Measurements from ENCODE around the gene COQ5. TPM values are rescaled to one million over a fixed set of nuclear protein-coding genes. Genes with fewer than 3 reads are reported as not detected.
"Not testable (repeated sequence)": the region's sequence is repeated elsewhere in the genome, so short reads cannot be mapped to it uniquely, and the experiment has no call there.

Gene COQ5
- total and polyA plus RNA-seq, 5 experiments from 2014 or later: 24.5 to 49.1 (median 32.8) TPM

- ATAC-seq: no peak
- POLR2A ChIA-PET: interaction anchor here (0.5 to 2.0 kb wide), 5 partner anchors 9 to 374 kb away, joined by 3 to 6 read pairs (median 3); partner anchors contain the start of genes COQ5, POP5 and SRSF9
Observed at GRCh38 chr12:120538281-120539156, 9.6 kb upstream of the COQ5 start.

GRCh38 chr12:120537856-120538220 lies 8.9 kb upstream of the COQ5 start:
- POLR2A ChIA-PET: interaction anchor here (0.9 to 2.0 kb wide), 3 partner anchors 9 to 69 kb away, joined by 3 to 6 read pairs (median 3); partner anchors contain the start of genes COQ5, POP5 and SRSF9
- peaks cover 26 to 75% (median 60%) of the 10 kb centered on the region in 4 donors for H3K4me1 Mint-ChIP-seq
- no peak for ATAC-seq

More at GRCh38 chr12:120538281-120539156, 9.6 kb upstream of the COQ5 start:
- peaks cover 0 to 51% (median 0%) of the 10 kb centered on the region in 3 donors for H3K36me3 Mint-ChIP-seq
- DNase-seq: no peak
- no peaks in the 10 kb centered on the region for H3K27me3 Mint-ChIP-seq
- H3K9me3 Mint-ChIP-seq: no peaks in the 10 kb centered on the region
- peak overlapping the region; percentile 83 to 97 (median 94) for H3K4me3 Mint-ChIP-seq
- H3K27ac Mint-ChIP-seq: peak overlapping the region; percentile 68 to 88 (median 81)
- H3K4me1 Mint-ChIP-seq: peaks cover 26 to 80% (median 61%) of the 10 kb centered on the region in 4 donors

GRCh38 chr12:120536064-120536791 lies 7.3 kb upstream of the COQ5 start:
- H3K36me3 Mint-ChIP-seq: peaks cover 0 to 28% (median 0%) of the 10 kb centered on the region in 3 donors
- peak in 6 of 10 donors; percentile 9 to 34 (median 25) for DNase-seq
- POLR2A ChIA-PET: interaction anchor here (0.9 to 1.3 kb wide), 5 partner anchors 22 to 91 kb away, joined by 3 to 4 read pairs (median 3); partner anchors contain the start of gene DYNLL1
- peak overlapping the region; percentile 91 to 97 (median 94) for H3K4me3 Mint-ChIP-seq
- ATAC-seq: peak; percentile 32 to 44
- H3K9me3 Mint-ChIP-seq: no peaks in the 10 kb centered on the region
- peak overlapping the region; percentile 29 to 97 (median 88) for H3K27ac Mint-ChIP-seq
- H3K27me3 Mint-ChIP-seq: no peaks in the 10 kb centered on the region
- H3K4me1 Mint-ChIP-seq: peaks cover 24 to 64% (median 55%) of the 10 kb centered on the region in 4 donors

More at GRCh38 chr12:120537856-120538220, 8.9 kb upstream of the COQ5 start:
- Mint-ChIP-seq H3K4me3 (peak overlapping the region; percentile 83 to 97 (median 94)), H3K27me3 (no peaks in the 10 kb centered on the region), H3K36me3 (peaks cover 0 to 44% (median 0%) of the 10 kb centered on the region in 3 donors), H3K27ac (peak overlapping the region in 9 of 10 donors; percentile 68 to 89 (median 82)), H3K9me3 (no peaks in the 10 kb centered on the region)
- DNase-seq: no peak

- H3K4me1 Mint-ChIP-seq: peaks cover 23 to 58% (median 47%) of the 10 kb centered on the region in 4 donors
- ATAC-seq: peak; percentile 62
- peak overlapping the region; percentile 91 to 97 (median 94) for H3K4me3 Mint-ChIP-seq
- no peaks in the 10 kb centered on the region for H3K27me3 Mint-ChIP-seq
- DNase-seq: peak in 7 of 10 donors; percentile 24 to 74 (median 41)
- peak overlapping the region; percentile 90 to 97 (median 95) for H3K27ac Mint-ChIP-seq
- POLR2A ChIA-PET: interaction anchor here (0.8 to 2.0 kb wide), 11 partner anchors 9 to 242 kb away, joined by 3 to 6 read pairs (median 4); partner anchors contain the start of genes COX6A1, DYNLL1, POP5 and RNU4-1
- no peaks in the 10 kb centered on the region for H3K9me3 Mint-ChIP-seq
- H3K36me3 Mint-ChIP-seq: peaks cover 0 to 17% (median 0%) of the 10 kb centered on the region in 3 donors
Observed at GRCh38 chr12:120534703-120535655, 6.0 kb upstream of the COQ5 start.

DNA sequence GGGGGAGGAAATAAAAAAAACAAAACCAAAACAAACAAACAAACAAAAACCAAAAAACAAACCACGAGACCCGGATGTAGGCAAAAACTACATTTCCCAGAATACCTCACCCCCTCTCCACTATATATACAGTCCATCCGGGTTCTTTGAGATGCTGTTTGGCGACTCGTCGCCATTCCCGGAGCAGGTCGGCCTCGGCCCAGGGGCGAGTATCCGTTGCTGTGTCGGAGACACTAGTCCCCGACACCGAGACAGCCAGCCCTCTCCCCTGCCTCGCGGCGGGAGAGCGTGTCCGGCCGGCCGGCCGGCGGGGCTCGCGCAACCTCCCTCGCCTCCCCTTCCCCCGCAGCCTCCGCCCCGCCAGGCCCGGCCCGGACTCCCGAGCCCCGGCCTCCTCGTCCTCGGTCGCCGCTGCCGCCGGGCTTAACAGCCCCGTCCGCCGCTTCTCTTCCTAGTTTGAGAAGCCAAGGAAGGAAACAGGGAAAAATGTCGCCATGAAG lies 5.3 kb upstream of the COQ5 start, which contains the start of gene RNF10:
Gene RNF10 (plus strand): TSS at position 154 of the 500 bp plus-strand sequence. CDS start 456 bp downstream, outside the sequence.
- POLR2A ChIA-PET: interaction anchor here (0.8 to 2.0 kb wide), 10 partner anchors 9 to 333 kb away, joined by 3 to 6 read pairs (median 4); partner anchors contain the start of genes COX6A1, DYNLL1, RNU4-1 and RPLP0
- DNase-seq (peak; percentile 55 to 91 (median 75)), ATAC-seq (peak; percentile 72 to 76)
- Mint-ChIP-seq H3K4me1 (peaks cover 24 to 59% (median 48%) of the 10 kb centered on the region in 4 donors), H3K4me3 (peak within 1 kb of the TSS; percentile 91 to 97 (median 94)), H3K27me3 (no peaks in the 10 kb centered on the region), H3K27ac (peak within 1 kb of the TSS; percentile 90 to 97 (median 95)), H3K9me3 (no peaks in the 10 kb centered on the region), H3K36me3 (peaks cover 0 to 11% (median 0%) of the 10 kb centered on the region in 3 donors)

DNA sequence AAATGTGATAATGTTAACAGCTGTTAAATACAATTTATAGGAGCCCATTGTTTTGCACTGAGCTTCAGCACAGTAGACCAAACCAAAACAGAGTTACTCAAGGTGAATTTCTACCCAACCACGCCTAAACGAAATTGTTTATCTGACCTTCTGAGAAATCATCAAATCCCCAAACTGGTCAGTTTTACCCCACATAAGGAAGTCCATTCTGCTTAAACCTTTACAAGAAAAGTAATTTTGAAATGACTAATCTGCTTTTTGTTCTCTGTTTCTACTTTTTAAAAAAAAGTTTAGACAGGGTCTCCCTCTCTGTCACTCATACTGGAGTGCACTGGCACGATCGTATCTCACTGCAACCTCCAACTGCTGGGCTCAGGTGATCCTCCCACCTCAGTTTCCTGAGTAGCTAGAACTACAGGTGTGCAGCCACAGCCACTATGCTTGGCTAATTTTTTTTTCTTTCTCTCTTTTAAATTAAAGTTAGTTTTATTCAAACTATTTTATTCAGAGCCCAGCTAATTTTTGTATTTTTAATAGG lies 3.8 kb upstream of the COQ5 start:
- Mint-ChIP-seq H3K36me3 (peaks cover 0 to 3% (median 0%) of the 10 kb centered on the region in 3 donors), H3K27ac (peak overlapping the region in 2 of 10 donors; percentile 13 to 66), H3K27me3 (no peaks in the 10 kb centered on the region), H3K4me3 (no peak overlapping the region), H3K4me1 (peaks cover 15 to 51% (median 41%) of the 10 kb centered on the region in 4 donors), H3K9me3 (no peaks in the 10 kb centered on the region)
- DNase-seq (no peak), ATAC-seq (no peak)
- POLR2A ChIA-PET: interaction anchor here (1.0 to 1.4 kb wide), 2 partner anchors 37 to 240 kb away, joined by 3 to 5 read pairs; partner anchors contain the start of genes DYNLL1 and RNU4-1

DNA sequence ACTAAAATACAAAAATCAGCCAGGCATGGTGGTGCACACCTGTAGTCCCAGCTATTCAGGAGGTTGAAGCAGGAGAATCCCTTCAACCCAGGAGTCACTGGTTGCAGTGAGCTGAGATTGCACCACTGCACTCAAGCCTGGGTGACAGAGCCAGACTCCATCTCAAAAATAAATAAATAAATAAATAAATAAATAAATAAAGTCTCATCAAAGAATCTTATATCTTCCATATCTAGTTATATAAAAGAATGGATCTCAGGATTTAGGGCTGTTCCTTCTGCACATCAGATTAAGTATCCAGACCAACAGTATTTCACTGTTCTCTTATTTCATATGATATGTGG lies 1.4 kb upstream of the COQ5 start:
- not testable (repeated sequence) for H3K9me3 Mint-ChIP-seq, ATAC-seq, H3K36me3 Mint-ChIP-seq, DNase-seq, H3K27me3 Mint-ChIP-seq
- H3K4me3 Mint-ChIP-seq: peak overlapping the region; percentile 9 to 100 (median 100)
- peaks cover 12 to 35% (median 22%) of the 10 kb centered on the region in 4 donors for H3K4me1 Mint-ChIP-seq
- POLR2A ChIA-PET: interaction anchor here (0.6 kb wide), 1 partner anchor 322 kb away, joined by 4 read pairs; no protein-coding TSS in a partner anchor
- H3K27ac Mint-ChIP-seq: peak overlapping the region in 7 of 10 donors; percentile 36 to 99 (median 99)

DNA sequence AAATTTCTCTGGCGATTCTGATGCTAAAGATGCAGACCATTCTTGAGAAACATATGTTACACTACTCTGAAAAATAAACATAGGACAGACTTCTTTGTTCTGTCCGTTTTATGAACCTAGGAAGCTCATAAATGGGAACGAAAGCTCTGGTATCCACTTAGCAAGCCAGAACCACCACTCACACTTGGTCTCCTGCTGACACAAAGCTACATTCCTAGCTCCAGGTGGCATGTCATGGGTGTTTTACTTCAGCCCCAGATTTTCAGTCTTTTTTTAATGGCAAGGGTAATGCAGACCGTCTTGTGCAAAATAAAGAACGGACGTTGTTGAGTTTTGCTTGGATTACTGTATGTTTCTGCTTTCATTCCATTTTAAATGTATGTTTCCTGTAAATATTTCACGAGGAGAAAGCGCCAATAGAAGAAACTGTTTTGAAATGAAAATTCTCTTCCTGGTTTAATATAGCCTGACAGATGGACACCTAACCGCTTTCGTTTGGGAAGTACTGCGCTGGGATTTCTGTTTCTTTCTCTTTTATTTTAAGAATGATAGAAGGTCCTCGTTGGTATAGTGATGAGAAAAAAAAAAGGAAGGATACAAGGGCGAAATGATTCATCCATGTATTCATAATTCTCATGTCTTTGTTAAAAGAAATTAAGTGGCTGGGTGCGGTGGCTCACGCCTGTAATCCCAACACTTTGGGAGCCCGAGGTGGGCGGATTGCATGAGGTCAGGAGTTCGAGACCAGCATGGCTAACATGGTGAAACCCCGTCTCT lies 871 bp upstream of the COQ5 start:
- H3K27ac Mint-ChIP-seq: peak overlapping the region; percentile 98 to 100 (median 99)
- ATAC-seq (no peak), DNase-seq (no peak)
- peak overlapping the region; percentile 97 to 100 (median 100) for H3K4me3 Mint-ChIP-seq
- peaks cover 0 to 4% (median 0%) of the 10 kb centered on the region in 3 donors for H3K36me3 Mint-ChIP-seq
- POLR2A ChIA-PET: interaction anchor here (0.7 to 1.5 kb wide), 6 partner anchors 9 to 563 kb away, joined by 3 to 6 read pairs (median 6); partner anchors contain the start of genes POP5, RNU4-1, SIRT4 and SRSF9
- no peaks in the 10 kb centered on the region for H3K27me3 Mint-ChIP-seq
- H3K9me3 Mint-ChIP-seq: no peaks in the 10 kb centered on the region
- peaks cover 12 to 31% (median 21%) of the 10 kb centered on the region in 4 donors for H3K4me1 Mint-ChIP-seq

- POLR2A ChIA-PET: no interaction called here
Observed at GRCh38 chr12:120522568-120522967, 6.4 kb downstream of the COQ5 start.

GRCh38 chr12:120519324-120519723 lies 9.6 kb downstream of the COQ5 start:
- H3K4me3 Mint-ChIP-seq, POLR2A ChIA-PET, H3K27ac Mint-ChIP-seq, H3K27me3 Mint-ChIP-seq, DNase-seq, H3K9me3 Mint-ChIP-seq, ATAC-seq, H3K4me1 Mint-ChIP-seq: not testable (repeated sequence)
- peaks cover 0 to 53% (median 9%) of the 10 kb centered on the region in 3 donors for H3K36me3 Mint-ChIP-seq

More at GRCh38 chr12:120522568-120522967, 6.4 kb downstream of the COQ5 start:
- H3K4me3 Mint-ChIP-seq: no peak overlapping the region
- peaks cover 0 to 10% (median 5%) of the 10 kb centered on the region in 4 donors for H3K4me1 Mint-ChIP-seq
- no peak overlapping the region for H3K27ac Mint-ChIP-seq
- no peaks in the 10 kb centered on the region for H3K27me3 Mint-ChIP-seq
- no peak for DNase-seq
- no peak for ATAC-seq
- H3K36me3 Mint-ChIP-seq: peaks cover 0 to 40% (median 2%) of the 10 kb centered on the region in 3 donors
- no peaks in the 10 kb centered on the region for H3K9me3 Mint-ChIP-seq
